H1 (cell line): ENCODE measurements around the gene TRIM44. TPM values are rescaled to one million over a fixed set of nuclear protein-coding genes. Genes with fewer than 3 reads are reported as not detected.

ENCODE experiments used
- CHD7 ChIP-seq: fragments of 300-600 bp; sonication (generic); IDR thresholded peaks from 2 replicates; pipeline ENCODE4 v1.7.1; 2012; ENCODE audit warnings: low read length, moderate library complexity, mild to moderate bottlenecking, inconsistent platforms; ENCODE audit not compliant: insufficient replicate concordance
- EGR1 ChIP-seq: IDR thresholded peaks from 2 replicates; pipeline ENCODE4 v1.6.1; 2011; ENCODE audit warnings: low read depth, low read length, borderline replicate concordance
- EZH2 ChIP-seq: fragments of 200-600 bp; sonication (generic); IDR thresholded peaks from 2 replicates; pipeline ENCODE4 v1.7.1; 2012; ENCODE audit warnings: low read depth, mild to moderate bottlenecking, moderate library complexity, low read length, inconsistent platforms; ENCODE audit not compliant: severe bottlenecking
- GABPA ChIP-seq: IDR thresholded peaks from 2 replicates; pipeline ENCODE4 v1.6.1; 2011; ENCODE audit warnings: mild to moderate bottlenecking, low read length, moderate library complexity, borderline replicate concordance; ENCODE audit not compliant: insufficient read depth
- KDM4A ChIP-seq: IDR thresholded peaks from one replicate; pipeline ENCODE4 v1.7.1; 2012; ENCODE audit warnings: low read depth, mild to moderate bottlenecking, moderate library complexity, low read length, inconsistent platforms; ENCODE audit not compliant: severe bottlenecking
- SIN3A ChIP-seq, 2 experiments: IDR thresholded peaks in 1 of 2; conservative IDR thresholded peaks in 1 of 2; 2 replicates each; pipeline ENCODE4 v1.6.1; 2011 to 2012; ENCODE audit warnings: low read length in 2 of 2, improper control_type of control experiment in 1 of 2, low read depth in 1 of 2, mild to moderate bottlenecking in 1 of 2
- TAF7 ChIP-seq: optimal IDR thresholded peaks from 2 replicates; pipeline ENCODE3; 2011; ENCODE audit warnings: low read depth, mild to moderate bottlenecking, inconsistent platforms, low read length, moderate library complexity, borderline replicate concordance
- polyA plus RNA-seq, 7 experiments: library from polyadenylated mRNA; depleted of rRNA in 3 of 7; stranded (reverse) in 5 of 7; unstranded in 2 of 7; fragments of >200 nt in 5 of 7; fragments of 200-250 nt in 2 of 7; gene quantifications; 1 replicate in 5 of 7; 2 replicates in 1 of 7; 4 replicates in 1 of 7; pipeline versions ENCODE4 v1.2.1 to v1.2.3, GENCODE V29; 2011 to 2013; ENCODE audit warnings: missing spikeins in 2 of 7, mixed read lengths in 2 of 7
- total RNA-seq: library from RNA; stranded (reverse); fragmentation: NEBNext Ultra II Directional; extraction: Animal tissue kit (Norgen Biotek cat#: 25700); gene quantifications from 2 replicates; pipeline ENCODE4 v1.2.1, GENCODE V29; 2021
- TF ChIP-seq, protein P1 (sequence below), 3 experiments: IDR thresholded peaks; 1 replicate in 2 of 3; 2 replicates in 1 of 3; pipeline versions ENCODE4 v1.5.1 to v1.6.1; 2011; ENCODE audit warnings: low read length in 3 of 3, mild to moderate bottlenecking in 3 of 3, inconsistent platforms in 2 of 3, low read depth in 1 of 3, moderate library complexity in 1 of 3; ENCODE audit not compliant: insufficient read depth in 1 of 3; ENCODE audit errors: control extremely low read depth in 1 of 3

The TRIM44 gene
- total and polyA plus RNA-seq, 2 of the 8 experiments (the other 6 are each of a cell fraction or from before 2014, with no cell fraction given), result 13.9 to 34.4 TPM

GRCh38 chr11:35723493-35723892, 60.9 kb downstream of the TRIM44 start (continued):
- no peak for TF ChIP-seq CHD7
- TF ChIP-seq EZH2, result no peak
- TF ChIP-seq GABPA, result no peak
- TF ChIP-seq, protein P1, sequence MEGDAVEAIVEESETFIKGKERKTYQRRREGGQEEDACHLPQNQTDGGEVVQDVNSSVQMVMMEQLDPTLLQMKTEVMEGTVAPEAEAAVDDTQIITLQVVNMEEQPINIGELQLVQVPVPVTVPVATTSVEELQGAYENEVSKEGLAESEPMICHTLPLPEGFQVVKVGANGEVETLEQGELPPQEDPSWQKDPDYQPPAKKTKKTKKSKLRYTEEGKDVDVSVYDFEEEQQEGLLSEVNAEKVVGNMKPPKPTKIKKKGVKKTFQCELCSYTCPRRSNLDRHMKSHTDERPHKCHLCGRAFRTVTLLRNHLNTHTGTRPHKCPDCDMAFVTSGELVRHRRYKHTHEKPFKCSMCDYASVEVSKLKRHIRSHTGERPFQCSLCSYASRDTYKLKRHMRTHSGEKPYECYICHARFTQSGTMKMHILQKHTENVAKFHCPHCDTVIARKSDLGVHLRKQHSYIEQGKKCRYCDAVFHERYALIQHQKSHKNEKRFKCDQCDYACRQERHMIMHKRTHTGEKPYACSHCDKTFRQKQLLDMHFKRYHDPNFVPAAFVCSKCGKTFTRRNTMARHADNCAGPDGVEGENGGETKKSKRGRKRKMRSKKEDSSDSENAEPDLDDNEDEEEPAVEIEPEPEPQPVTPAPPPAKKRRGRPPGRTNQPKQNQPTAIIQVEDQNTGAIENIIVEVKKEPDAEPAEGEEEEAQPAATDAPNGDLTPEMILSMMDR (IDR thresholded peaks at IDR 0.05; ENCODE audit: control extremely low read depth in 1 of 3, insufficient read depth in 1 of 3, low read depth in 1 of 3, low read length in 3 of 3), result no peak
- no peak for TF ChIP-seq EGR1
- no peak for TF ChIP-seq KDM4A
- TF ChIP-seq TAF7, result no peak
- no peak for TF ChIP-seq SIN3A (conservative IDR thresholded peaks at IDR 0.05 in 1 of 2, IDR thresholded peaks at IDR 0.05 in 1 of 2; ENCODE audit: low read depth in 1 of 2, low read length in 2 of 2)
